Coronary artery (tissue), 2 donors: ENCODE results near the gene PYROXD2.
A peak's percentile ranks its signal among the peaks of the same experiment; 100 is the strongest.

ENCODE experiments used
- DNase-seq: peaks from one replicate; pipeline ENCODE4 v3.0.0-alpha.2; 2017; ENCODE audit warnings: low spot score
- H3K27ac ChIP-seq, 2 donors: fragments of 200-600 bp; sonication (generic); one replicate each; pipeline ENCODE4 v1.5.1; 2016 to 2019
- H3K4me3 ChIP-seq: fragments of 200-600 bp; sonication (generic); 2 replicates; pipeline ENCODE4 v1.5.1; 2016; ENCODE audit warnings: mild to moderate bottlenecking, moderate library complexity
- CTCF ChIP-seq: fragments of 200-600 bp; sonication (generic); IDR thresholded peaks from one replicate; pipeline ENCODE4 v1.5.1; 2019; ENCODE audit warnings: antibody characterized with exemption

PYROXD2 gene

GRCh38 chr10:98414932-98415730 lies at the start of gene PYROXD2:
PYROXD2 (minus strand) TSS chr10:98415182; CDS start chr10:98415135, 47 bp downstream.
- peak; percentile 93 for DNase-seq
- peak within 1 kb of the TSS; percentile 83 for H3K4me3 ChIP-seq
- no peak for TF ChIP-seq CTCF

GRCh38 chr10:98463976-98464754 lies 49.2 kb upstream of the PYROXD2 start:
- Histone ChIP-seq H3K27ac (no peak overlapping the region), H3K4me3 (no peak overlapping the region)
- DNase-seq: no peak
- TF ChIP-seq CTCF: no peak

More at GRCh38 chr10:98414932-98415730, at the start of gene PYROXD2:
- H3K27ac ChIP-seq: peak within 1 kb of the TSS; percentile 60 to 87

GRCh38 chr10:98463016-98463415 lies 48.0 kb upstream of the PYROXD2 start:
- no peak for DNase-seq
- TF ChIP-seq CTCF: no peak
- H3K4me3 ChIP-seq: no peak overlapping the region
- no peak overlapping the region for H3K27ac ChIP-seq

- DNase-seq: no peak
- peak overlapping the region in 1 of 2 donors; percentile 70 for H3K27ac ChIP-seq
- H3K4me3 ChIP-seq: no peak overlapping the region
- no peak for TF ChIP-seq CTCF
Observed at GRCh38 chr10:98461500-98461842, 46.5 kb upstream of the PYROXD2 start.

- Histone ChIP-seq H3K4me3 (no peak overlapping the region), H3K27ac (peak overlapping the region; percentile 65 to 70)
- no peak for TF ChIP-seq CTCF
- no peak for DNase-seq
Observed at GRCh38 chr10:98460837-98461499, 46.0 kb upstream of the PYROXD2 start.

GRCh38 chr10:98458809-98459784 lies 44.1 kb upstream of the PYROXD2 start:
- no peak overlapping the region for H3K27ac ChIP-seq
- TF ChIP-seq CTCF: no peak
- DNase-seq: no peak
- H3K4me3 ChIP-seq: no peak overlapping the region
